Measurements from ENCODE around the gene DLG5. TPM values are rescaled to one million over a fixed set of nuclear protein-coding genes. Genes with fewer than 3 reads are reported as not detected.
A peak's percentile ranks its signal among the peaks of the same experiment; 100 is the strongest.
"Not testable (repeated sequence)": the region's sequence is repeated elsewhere in the genome, so short reads cannot be mapped to it uniquely, and the experiment has no call there.

Gene DLG5
- total RNA-seq, 4 donors from 2014 or later = 40.6 to 134 (median 61.5) TPM

- TF ChIP-seq POLR2A (IDR thresholded peaks at IDR 0.05) (no peak), CTCF (IDR thresholded peaks at IDR 0.05) (no peak)
- peaks cover 0 to 3% (median 0%) of the 10 kb centered on the region in 4 donors for H3K9me3 ChIP-seq
- no peak for DNase-seq
- peaks cover 0 to 7% (median 0%) of the 10 kb centered on the region in 3 donors for H3K36me3 ChIP-seq
- H3K4me3 ChIP-seq = no peak overlapping the region
- H3K4me1 ChIP-seq = no peaks in the 10 kb centered on the region
- no peak overlapping the region for H3K27ac ChIP-seq
- no peaks in the 10 kb centered on the region for H3K27me3 ChIP-seq
Observed at GRCh38 chr10:77774940-77775391, 151.6 kb downstream of the DLG5 start.

GRCh38 chr10:77773631-77774426 lies 152.7 kb downstream of the DLG5 start:
- Histone ChIP-seq H3K4me1 (no peaks in the 10 kb centered on the region), H3K36me3 (no peaks in the 10 kb centered on the region), H3K4me3 (no peak overlapping the region), H3K27ac (no peak overlapping the region), H3K27me3 (no peaks in the 10 kb centered on the region), H3K9me3 (peaks cover 0 to 3% (median 0%) of the 10 kb centered on the region in 4 donors)
- no peak for TF ChIP-seq POLR2A (IDR thresholded peaks at IDR 0.05)
- TF ChIP-seq CTCF (IDR thresholded peaks at IDR 0.05) = no peak
- peak in 1 of 3 donors; percentile 14 for DNase-seq

- not testable (repeated sequence) for H3K36me3 ChIP-seq, H3K27ac ChIP-seq, H3K4me1 ChIP-seq, H3K9me3 ChIP-seq, H3K27me3 ChIP-seq, H3K4me3 ChIP-seq
- DNase-seq = peak in 1 of 3 donors; percentile 23
Observed at GRCh38 chr10:77772852-77773600, 153.5 kb downstream of the DLG5 start.

- Histone ChIP-seq H3K36me3 (no peaks in the 10 kb centered on the region), H3K9me3 (no peaks in the 10 kb centered on the region), H3K27me3 (no peaks in the 10 kb centered on the region), H3K4me3 (no peak overlapping the region), H3K4me1 (no peaks in the 10 kb centered on the region), H3K27ac (no peak overlapping the region)
- DNase-seq = peak in 1 of 3 donors; percentile 17
- TF ChIP-seq POLR2A (IDR thresholded peaks at IDR 0.05) (no peak), CTCF (IDR thresholded peaks at IDR 0.05) (no peak)
Observed at GRCh38 chr10:77771851-77772250, 154.7 kb downstream of the DLG5 start.

- Histone ChIP-seq H3K4me1 (no peaks in the 10 kb centered on the region), H3K9me3 (no peaks in the 10 kb centered on the region), H3K27ac (no peak overlapping the region), H3K4me3 (no peak overlapping the region), H3K27me3 (no peaks in the 10 kb centered on the region), H3K36me3 (no peaks in the 10 kb centered on the region)
- no peak for DNase-seq
- TF ChIP-seq POLR2A (IDR thresholded peaks at IDR 0.05) (no peak), CTCF (IDR thresholded peaks at IDR 0.05) (no peak)
Observed at GRCh38 chr10:77771450-77771849, 155.1 kb downstream of the DLG5 start.

GRCh38 chr10:77770868-77771175 lies 155.7 kb downstream of the DLG5 start:
- no peak for DNase-seq
- Histone ChIP-seq H3K4me3 (no peak overlapping the region), H3K27ac (no peak overlapping the region), H3K27me3 (no peaks in the 10 kb centered on the region), H3K36me3 (no peaks in the 10 kb centered on the region), H3K9me3 (no peaks in the 10 kb centered on the region), H3K4me1 (no peaks in the 10 kb centered on the region)
- TF ChIP-seq CTCF (IDR thresholded peaks at IDR 0.05) = no peak
- TF ChIP-seq POLR2A (IDR thresholded peaks at IDR 0.05) = no peak

Measured in Peyer's patch (tissue), 4 donors.